Neural progenitor cell (in vitro differentiated cells): ENCODE measurements around the gene IQGAP3.

Source experiments
- CTCF ChIP-seq: fragments of 200-600 bp; sonication (generic); IDR thresholded peaks from 2 replicates; pipeline ENCODE4 v1.5.1; 2017; ENCODE audit warnings: antibody characterized with exemption, mild to moderate bottlenecking
- EZH2 ChIP-seq: fragments of 200-600 bp; sonication (generic); IDR thresholded peaks from 2 replicates; pipeline ENCODE4 v1.6.1; 2017; ENCODE audit warnings: antibody characterized with exemption, mild to moderate bottlenecking, moderate library complexity
- EZH2phosphoT487 ChIP-seq: fragments of 200-600 bp; sonication (generic); IDR thresholded peaks from 2 replicates; pipeline ENCODE4 v1.6.1; 2017; ENCODE audit warnings: antibody characterized with exemption

GRCh38 chr1:156480411-156481192, 91.8 kb downstream of the IQGAP3 start:
- TF ChIP-seq CTCF (peak; percentile 70), EZH2 (no peak), EZH2phosphoT487 (no peak)
